SJCRH30 (cell line): ENCODE measurements around the gene HOXC6. TPM values are rescaled to one million over a fixed set of nuclear protein-coding genes. Genes with fewer than 3 reads are reported as not detected.
"Not testable (repeated sequence)": the region's sequence is repeated elsewhere in the genome, so short reads cannot be mapped to it uniquely, and the experiment has no call there.

Experiments used
- DNase-seq, 2 experiments: peaks; one replicate each; pipeline ENCODE4 v3.0.0-alpha.2; 2015 to 2020
- H3K27ac ChIP-seq: fragments of 250-450 bp; sonication (Bioruptor Pico); 2 replicates; pipeline ENCODE4 v1.5.1; 2020; ENCODE audit warnings: mild to moderate bottlenecking, moderate library complexity
- H3K27me3 ChIP-seq: fragments of 250-450 bp; sonication (Bioruptor Pico); 2 replicates; pipeline ENCODE4 v1.5.1; 2020; ENCODE audit warnings: mild to moderate bottlenecking, moderate library complexity
- H3K36me3 ChIP-seq: fragments of 250-450 bp; sonication (Bioruptor Pico); 2 replicates; pipeline ENCODE4 v1.5.1; 2020; ENCODE audit warnings: mild to moderate bottlenecking, moderate library complexity
- H3K4me1 ChIP-seq: fragments of 250-450 bp; sonication (Bioruptor Pico); 2 replicates; pipeline ENCODE4 v1.5.1; 2020; ENCODE audit warnings: mild to moderate bottlenecking, moderate library complexity
- H3K4me3 ChIP-seq: fragments of 250-450 bp; sonication (Bioruptor Pico); 2 replicates; pipeline ENCODE4 v1.5.1; 2020; ENCODE audit warnings: mild to moderate bottlenecking, moderate library complexity
- H3K9me3 ChIP-seq: fragments of 250-450 bp; sonication (Bioruptor Pico); replicated peaks from 2 replicates; pipeline ENCODE4 v1.5.1; 2020; ENCODE audit warnings: mild to moderate bottlenecking, moderate library complexity
- total RNA-seq: library from RNA; depleted of rRNA; stranded (reverse); fragments of >200 nt; shearing (Covaris generic); gene quantifications from 2 replicates; pipeline ENCODE4 v1.2.3, GENCODE V29; 2014

Gene HOXC6
- total RNA-seq, 1 experiment from 2014 or later: 2.2 TPM

DNA sequence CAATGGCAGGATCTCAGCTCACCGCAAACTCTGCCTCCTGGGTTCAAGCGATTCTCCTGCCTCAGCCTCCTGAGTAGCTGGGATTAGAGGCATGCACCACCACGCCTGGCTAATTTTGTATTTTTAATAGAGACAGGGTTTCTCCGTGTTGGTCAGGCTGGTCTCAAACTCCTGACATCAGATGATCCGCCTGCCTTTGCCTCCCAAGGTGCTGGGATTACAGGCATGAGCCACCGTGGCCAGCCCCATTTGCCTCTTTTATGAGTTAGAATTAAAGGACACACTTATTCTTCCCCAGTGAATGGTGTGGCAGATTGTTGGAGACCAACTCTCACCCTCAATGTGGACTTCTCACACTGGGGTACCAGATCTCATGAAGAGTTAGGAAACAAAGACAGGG lies 13.8 kb downstream of the HOXC6 start:
- not testable (repeated sequence) for H3K27me3 ChIP-seq, H3K36me3 ChIP-seq, H3K4me3 ChIP-seq, DNase-seq, H3K27ac ChIP-seq, H3K9me3 ChIP-seq
- peaks cover 38% of the 10 kb centered on the region for H3K4me1 ChIP-seq

DNA sequence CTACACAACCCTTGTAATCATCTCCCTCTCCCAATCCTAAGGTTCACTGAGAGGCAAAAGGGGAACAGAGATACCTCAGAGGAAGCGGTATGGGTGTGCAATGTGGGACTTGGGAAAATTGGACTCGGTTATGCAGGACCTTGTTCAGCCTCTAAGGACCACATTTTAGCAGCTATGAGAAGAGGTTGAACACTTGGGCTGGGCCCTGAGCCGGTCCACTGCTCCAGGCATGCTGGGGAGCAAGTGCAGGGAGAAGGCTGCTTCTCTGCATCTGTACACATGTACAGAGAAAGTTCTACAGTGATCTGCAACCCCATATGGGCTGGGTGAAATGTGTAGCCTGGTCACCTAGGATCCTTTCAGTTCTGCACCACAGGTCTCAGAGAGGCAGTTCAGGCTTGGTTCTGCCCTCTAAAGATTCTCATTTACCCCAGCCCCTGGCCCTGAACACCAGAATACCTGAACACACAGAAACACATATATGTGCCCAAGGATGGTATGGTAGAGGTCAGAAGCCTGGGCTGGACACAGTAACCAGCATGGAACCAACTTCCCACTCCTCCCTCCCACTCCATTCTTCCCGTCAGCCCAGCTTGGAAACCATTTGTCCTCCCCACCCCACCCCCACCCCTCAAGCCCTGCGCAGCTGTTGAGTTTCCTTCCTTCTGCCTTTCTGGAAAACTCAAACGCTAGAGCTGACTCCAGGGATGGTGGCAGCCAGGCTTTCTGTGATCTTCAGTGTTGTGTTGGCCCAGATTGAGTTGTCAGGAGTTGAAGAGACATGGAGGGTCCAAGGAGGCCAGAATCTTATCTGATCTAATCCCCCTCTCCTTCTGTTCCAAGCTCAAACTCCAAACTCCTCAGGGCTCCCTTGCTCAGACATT lies 15.0 kb downstream of the HOXC6 start:
- peak overlapping the region; percentile 35; the same call in 1 of the 2 replicates for H3K27ac ChIP-seq
- peaks cover 32% of the 10 kb centered on the region for H3K4me1 ChIP-seq
- H3K4me3 ChIP-seq: no peak overlapping the region
- DNase-seq: peak in 1 of 2 experiments; percentile 67
- no peaks in the 10 kb centered on the region for H3K27me3 ChIP-seq
- H3K9me3 ChIP-seq: no peaks in the 10 kb centered on the region
- no peaks in the 10 kb centered on the region for H3K36me3 ChIP-seq

DNA sequence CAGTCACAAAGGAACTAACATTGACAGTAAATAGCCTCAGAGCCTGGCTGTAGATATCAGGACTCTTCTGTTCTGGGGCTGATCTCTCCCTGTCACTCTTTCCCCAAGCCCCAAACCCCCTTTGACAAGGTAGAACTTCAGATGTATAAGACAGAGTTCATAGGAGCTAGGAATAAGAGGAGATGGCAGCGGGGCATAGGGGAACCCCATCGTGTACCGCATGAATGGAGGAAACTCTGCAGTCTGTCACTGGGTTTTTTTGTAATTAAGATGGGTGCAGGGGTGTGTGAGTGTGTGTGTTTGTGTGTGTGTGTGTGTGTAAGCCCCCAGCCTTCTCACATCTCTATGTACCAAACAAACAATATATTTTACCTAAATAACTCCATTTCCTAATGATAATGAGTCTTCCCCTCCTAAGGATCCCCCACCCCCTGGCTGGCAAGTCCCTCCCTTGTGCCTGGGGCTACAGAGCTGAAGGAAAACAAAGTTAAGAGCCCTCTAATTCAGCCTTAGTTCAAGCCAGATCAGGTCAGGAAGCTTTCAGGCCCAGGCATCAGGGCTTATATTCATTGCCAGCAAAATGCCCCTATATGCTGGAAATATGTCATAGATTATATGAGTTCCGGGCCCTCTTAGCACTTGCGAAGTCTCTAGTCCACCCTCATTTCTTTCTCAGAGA lies 16.3 kb downstream of the HOXC6 start:
- H3K4me1 ChIP-seq: peaks cover 26% of the 10 kb centered on the region
- no peak for DNase-seq
- H3K9me3 ChIP-seq: no peaks in the 10 kb centered on the region
- H3K4me3 ChIP-seq: no peak overlapping the region
- no peaks in the 10 kb centered on the region for H3K36me3 ChIP-seq
- H3K27ac ChIP-seq: no peak overlapping the region
- no peaks in the 10 kb centered on the region for H3K27me3 ChIP-seq

DNA sequence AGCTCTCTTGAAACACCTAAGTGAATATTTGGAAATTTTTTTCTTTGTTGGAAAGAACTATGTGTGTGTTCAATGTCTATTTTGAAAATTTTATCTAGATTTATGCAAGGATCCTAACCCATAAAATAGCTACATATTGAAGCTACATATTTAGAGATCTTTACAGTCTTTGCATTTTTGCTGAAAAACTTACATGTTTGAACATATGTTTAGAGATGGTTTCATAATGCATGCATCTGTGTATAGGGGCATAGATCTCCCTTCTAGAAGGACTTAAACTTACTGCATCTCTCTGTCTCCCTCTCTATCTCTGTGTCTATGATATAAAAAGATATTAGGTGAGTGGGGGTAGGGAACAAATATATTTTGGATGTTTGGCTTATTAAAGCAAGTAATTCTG lies 17.2 kb downstream of the HOXC6 start:
- Histone ChIP-seq H3K36me3 (no peaks in the 10 kb centered on the region), H3K27me3 (no peaks in the 10 kb centered on the region), H3K9me3 (no peaks in the 10 kb centered on the region), H3K27ac (no peak overlapping the region), H3K4me3 (no peak overlapping the region), H3K4me1 (peaks cover 25% of the 10 kb centered on the region)
- DNase-seq: no peak

DNA sequence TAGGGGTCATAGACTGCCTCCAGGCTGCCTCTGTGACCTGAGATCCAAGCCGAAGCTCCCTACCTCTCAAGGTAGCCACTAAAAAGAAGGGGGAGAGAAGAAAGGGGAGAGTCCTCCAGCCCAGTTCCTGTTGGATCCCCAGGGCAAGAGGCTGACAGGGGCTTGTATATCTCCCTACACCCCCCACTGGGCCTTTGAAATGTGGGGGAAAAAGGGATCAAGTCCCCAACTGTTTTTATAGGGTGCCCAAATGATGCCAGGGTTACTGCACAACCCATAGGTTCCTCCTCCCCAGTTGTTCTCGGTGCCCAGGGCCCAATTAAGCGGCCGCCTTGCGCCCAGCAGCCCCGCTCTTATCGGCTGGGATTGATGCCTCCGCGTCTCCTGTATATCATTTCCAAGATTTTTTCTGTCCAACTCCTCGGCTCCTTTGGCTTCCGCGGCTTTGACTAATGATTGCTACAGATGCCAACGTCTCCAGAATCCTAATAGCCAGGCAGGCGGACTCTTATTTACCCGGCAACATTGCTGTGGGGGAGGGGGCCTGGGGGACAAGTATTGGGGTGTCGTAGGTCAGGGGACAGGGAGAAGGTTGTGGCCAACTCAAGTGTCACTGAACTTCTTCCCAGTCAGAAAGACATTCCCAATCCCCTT lies 17.8 kb downstream of the HOXC6 start:
- no peak overlapping the region for H3K4me3 ChIP-seq
- no peaks in the 10 kb centered on the region for H3K36me3 ChIP-seq
- peaks cover 19% of the 10 kb centered on the region for H3K4me1 ChIP-seq
- no peak overlapping the region for H3K27ac ChIP-seq
- DNase-seq: no peak
- no peaks in the 10 kb centered on the region for H3K9me3 ChIP-seq
- H3K27me3 ChIP-seq: no peaks in the 10 kb centered on the region

DNA sequence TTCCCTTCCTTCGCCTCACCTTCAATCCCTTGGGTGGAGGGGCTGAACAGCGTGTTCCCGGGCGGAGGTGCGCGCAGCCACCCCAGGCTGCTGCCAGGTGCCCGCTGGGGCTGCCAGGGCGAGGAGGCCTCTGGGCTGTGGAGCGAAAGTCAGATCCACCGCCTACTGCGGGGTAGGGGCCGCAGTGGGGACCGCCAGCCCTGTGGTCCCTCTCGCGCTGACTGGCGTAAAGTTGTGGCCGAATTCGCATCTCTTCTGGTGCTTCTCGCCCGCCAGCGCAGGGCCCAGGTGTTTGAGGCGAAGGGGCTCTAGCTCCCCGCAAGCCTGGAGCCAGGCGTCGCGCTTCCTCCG lies 18.5 kb downstream of the HOXC6 start:
- no peaks in the 10 kb centered on the region for H3K27me3 ChIP-seq
- H3K36me3 ChIP-seq: no peaks in the 10 kb centered on the region
- peaks cover 12% of the 10 kb centered on the region for H3K4me1 ChIP-seq
- no peak overlapping the region for H3K4me3 ChIP-seq
- H3K9me3 ChIP-seq: no peaks in the 10 kb centered on the region
- no peak overlapping the region for H3K27ac ChIP-seq
- DNase-seq: no peak

DNA sequence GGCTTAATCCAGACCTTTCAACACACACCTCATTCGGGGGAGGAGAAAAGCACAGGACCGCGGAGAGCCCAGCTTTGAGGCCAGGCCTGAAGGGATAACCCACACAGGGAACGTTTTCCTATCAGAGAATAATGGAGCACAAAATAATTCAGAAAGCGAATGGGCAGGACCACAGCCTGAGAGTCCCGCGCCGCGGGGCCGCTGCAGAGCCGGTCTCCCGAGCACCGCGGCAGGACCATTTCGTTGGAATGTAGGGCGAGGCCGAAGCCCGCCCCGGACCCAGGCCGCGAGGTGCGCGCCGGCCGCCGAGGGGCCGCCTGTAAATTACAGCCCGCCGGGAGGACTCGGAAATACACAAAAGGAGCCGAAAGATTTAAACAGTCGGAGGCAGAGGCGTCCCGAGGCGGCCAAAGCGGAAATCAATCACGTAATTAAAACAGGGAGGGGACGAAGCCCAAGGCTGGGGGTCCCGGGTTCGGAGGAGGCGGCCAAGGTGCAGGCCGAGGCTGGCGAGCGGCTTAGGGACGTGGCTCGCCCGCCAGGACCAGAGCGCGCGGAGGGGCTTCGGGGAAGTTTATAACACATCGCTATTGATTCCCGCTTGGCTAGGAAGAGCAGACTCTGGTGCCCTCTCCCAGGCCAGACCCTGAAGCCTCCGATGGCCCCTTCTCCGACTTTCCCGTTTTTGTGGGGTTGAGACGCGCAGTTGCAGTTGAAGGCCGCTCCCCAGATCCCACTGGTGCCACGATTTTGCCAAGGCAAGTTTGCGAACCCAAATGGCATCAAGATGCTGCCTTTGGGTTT lies 19.1 kb downstream of the HOXC6 start:
- no peak for DNase-seq
- Histone ChIP-seq H3K4me1 (peaks cover 12% of the 10 kb centered on the region), H3K27me3 (no peaks in the 10 kb centered on the region)

DNA sequence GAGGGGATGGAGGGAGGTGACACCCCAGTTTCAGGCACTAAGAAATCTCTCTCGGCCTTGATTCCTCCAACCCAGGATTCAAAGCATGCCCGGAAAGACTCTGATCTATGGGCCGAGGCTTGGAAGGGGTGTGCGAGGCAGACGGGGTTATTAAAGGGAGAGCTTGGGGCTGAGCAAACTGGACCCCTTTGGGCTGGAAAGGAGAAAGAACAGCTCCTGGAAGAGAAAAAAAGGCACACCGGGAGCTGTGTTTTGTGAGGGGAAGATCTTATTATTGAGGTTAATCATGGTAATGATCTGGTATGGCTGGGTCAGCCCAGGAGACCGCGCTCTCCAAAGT lies 19.7 kb downstream of the HOXC6 start:
- H3K27me3 ChIP-seq: no peaks in the 10 kb centered on the region
- H3K36me3 ChIP-seq: no peaks in the 10 kb centered on the region
- H3K4me3 ChIP-seq: no peak overlapping the region
- peaks cover 14% of the 10 kb centered on the region for H3K4me1 ChIP-seq
- no peak for DNase-seq
- no peaks in the 10 kb centered on the region for H3K9me3 ChIP-seq
- no peak overlapping the region for H3K27ac ChIP-seq

More for the DNA sequence above, 19.1 kb downstream of the HOXC6 start:
- no peak overlapping the region for H3K4me3 ChIP-seq
- H3K9me3 ChIP-seq: no peaks in the 10 kb centered on the region
- no peaks in the 10 kb centered on the region for H3K36me3 ChIP-seq
- no peak overlapping the region for H3K27ac ChIP-seq

DNA sequence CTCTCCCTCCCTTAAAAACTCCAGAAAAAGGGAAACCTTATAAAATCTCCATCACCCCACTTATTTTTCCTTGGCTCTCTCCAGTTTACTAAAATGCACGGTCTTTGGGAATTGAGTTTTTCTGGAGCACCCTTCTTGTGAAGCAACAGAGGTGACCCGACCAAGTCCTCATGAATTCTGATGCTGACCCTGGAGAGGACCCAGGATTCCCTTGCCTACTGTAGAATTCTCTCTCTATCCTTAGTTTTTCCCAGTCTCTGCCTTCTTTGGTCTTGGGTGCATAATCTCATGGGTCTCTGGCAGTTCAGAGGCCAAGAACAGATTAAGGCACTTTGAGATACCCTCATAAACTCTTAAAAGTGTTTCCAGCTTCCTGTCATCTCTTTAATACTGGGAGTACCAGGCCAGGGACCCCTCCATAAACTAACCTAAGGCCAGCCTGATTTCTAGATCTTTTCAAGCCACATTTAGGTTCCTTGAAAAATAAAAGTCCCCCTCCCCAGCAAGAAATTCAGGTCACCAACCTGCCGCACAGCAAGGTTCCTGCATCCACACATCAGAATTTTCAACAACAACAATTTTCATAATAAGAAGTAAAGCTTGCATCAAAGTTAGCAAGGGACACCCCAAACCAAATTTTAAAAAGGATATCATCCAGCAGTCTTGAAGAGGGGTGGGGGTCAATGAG lies 20.3 kb downstream of the HOXC6 start:
- Histone ChIP-seq H3K4me1 (peaks cover 8% of the 10 kb centered on the region), H3K27me3 (no peaks in the 10 kb centered on the region), H3K4me3 (no peak overlapping the region), H3K27ac (no peak overlapping the region), H3K36me3 (no peaks in the 10 kb centered on the region), H3K9me3 (no peaks in the 10 kb centered on the region)
- DNase-seq: no peak

DNA sequence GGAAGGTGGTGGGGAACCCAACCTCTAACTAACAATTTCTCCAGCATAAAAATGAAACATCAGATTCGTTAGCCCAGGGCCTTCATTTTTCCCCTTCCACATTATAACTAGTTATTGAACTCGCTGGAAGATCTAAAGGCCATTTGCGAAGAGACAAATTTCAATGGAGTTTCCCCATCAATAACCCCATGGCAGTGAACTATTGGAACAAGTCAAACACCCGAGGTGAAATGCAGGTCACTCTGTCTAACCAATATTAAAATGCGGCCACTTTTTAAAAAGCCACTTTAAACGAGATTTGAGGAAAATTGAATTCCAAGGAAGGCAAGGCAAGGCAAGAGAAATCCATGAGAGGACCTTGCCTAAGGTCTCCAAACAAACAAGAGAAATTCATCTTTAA lies 20.9 kb downstream of the HOXC6 start:
- no peak overlapping the region for H3K4me3 ChIP-seq
- H3K27me3 ChIP-seq: no peaks in the 10 kb centered on the region
- peaks cover 3% of the 10 kb centered on the region for H3K4me1 ChIP-seq
- H3K9me3 ChIP-seq: no peaks in the 10 kb centered on the region
- no peak for DNase-seq
- no peaks in the 10 kb centered on the region for H3K36me3 ChIP-seq
- H3K27ac ChIP-seq: no peak overlapping the region

DNA sequence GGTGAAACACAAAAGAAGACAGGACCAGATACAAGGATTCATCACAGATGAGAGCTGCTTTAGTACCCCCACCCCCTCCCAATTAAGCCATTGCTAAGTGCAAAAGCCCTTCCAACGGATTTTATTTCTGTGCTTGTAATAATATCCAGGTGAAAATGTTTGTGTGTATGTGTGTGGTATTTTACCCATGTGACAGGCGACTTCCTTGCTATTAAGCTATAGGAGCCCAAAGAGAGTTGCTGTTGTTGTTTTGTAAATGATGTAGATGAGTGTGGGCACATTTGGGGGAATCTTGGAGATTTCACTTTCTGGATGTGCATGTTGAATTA lies 22.2 kb downstream of the HOXC6 start:
- no peaks in the 10 kb centered on the region for H3K9me3 ChIP-seq
- no peaks in the 10 kb centered on the region for H3K36me3 ChIP-seq
- H3K27ac ChIP-seq: no peak overlapping the region
- DNase-seq: no peak
- H3K4me3 ChIP-seq: no peak overlapping the region
- H3K4me1 ChIP-seq: peaks cover 3% of the 10 kb centered on the region; the same call in 1 of the 2 replicates
- no peaks in the 10 kb centered on the region for H3K27me3 ChIP-seq

DNA sequence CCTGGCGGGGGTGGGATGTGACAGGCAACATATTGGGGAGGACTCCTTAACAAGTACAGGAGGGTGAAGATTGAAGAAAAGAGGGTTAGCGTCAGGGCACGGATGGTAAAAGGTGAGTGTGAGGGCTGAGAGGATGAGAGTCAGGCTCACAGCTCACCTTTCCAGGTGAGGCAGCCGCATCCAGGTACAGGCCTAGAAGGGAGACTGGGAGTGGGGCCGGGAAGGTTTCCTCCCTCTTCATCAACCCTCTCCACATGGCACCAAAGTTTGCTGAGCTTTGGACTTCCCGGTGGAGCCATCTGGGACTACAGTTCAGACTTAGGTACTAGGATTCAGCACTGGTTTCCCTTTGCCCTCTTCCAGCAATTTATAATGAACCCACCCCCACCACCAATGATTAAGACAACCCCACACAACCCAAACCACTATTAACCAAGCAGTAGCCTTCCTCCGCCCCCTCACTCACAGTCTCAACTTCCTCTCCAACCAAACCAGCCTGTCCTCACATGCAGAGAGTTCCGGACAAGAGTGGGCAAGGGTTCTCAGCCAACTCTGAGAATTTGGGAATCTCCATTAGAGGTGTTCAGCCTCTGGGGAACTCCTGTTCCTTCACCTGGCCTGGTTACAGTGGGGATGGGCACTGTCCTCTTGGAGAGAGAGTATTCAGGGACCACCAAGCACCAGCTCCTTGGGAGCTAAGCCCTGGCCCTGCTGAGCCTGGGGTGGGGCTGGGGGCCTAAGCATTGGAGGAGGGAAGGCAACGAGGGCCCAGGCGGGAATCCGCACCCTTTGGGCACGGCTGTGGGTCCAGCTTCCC lies 23.0 kb downstream of the HOXC6 start:
- Histone ChIP-seq H3K4me1 (peaks cover 3% of the 10 kb centered on the region; the same call in 1 of the 2 replicates), H3K36me3 (no peaks in the 10 kb centered on the region), H3K4me3 (no peak overlapping the region), H3K27me3 (no peaks in the 10 kb centered on the region), H3K27ac (no peak overlapping the region), H3K9me3 (no peaks in the 10 kb centered on the region)
- no peak for DNase-seq

DNA sequence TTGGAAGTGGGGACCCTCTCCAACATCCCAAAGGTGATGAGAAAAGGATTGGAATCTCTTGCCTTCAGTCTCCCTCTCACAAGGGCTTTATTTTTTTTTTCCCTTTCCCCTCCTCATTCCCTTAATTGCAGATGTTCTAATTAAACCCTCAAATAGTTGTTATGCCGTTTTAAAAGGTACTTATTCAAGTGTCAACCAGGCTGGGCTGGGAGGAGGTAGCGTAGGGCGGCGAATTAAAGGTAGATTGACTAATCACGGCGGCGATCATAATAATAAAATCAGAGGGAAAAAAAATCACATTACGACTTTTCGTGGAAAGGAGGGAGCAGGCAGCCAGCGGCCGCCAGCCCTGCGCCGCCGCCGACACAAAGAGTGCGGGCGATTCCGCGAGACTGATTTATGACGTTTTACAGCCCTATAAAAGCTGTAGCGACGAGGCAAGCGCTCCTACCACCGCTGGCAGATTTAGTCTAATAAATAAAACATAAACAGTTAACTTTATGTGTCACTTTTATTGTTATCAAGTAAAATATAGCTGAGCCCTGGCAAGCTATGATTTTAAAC lies 23.7 kb downstream of the HOXC6 start:
- no peaks in the 10 kb centered on the region for H3K9me3 ChIP-seq
- no peaks in the 10 kb centered on the region for H3K27me3 ChIP-seq
- H3K36me3 ChIP-seq: no peaks in the 10 kb centered on the region
- H3K27ac ChIP-seq: no peak overlapping the region
- peaks cover 3% of the 10 kb centered on the region; the same call in 1 of the 2 replicates for H3K4me1 ChIP-seq
- no peak for DNase-seq
- no peak overlapping the region for H3K4me3 ChIP-seq
